Ishikawa (cell line): Measurements from ENCODE around the gene NCBP1.

Experiments used
- CEBPB ChIP-seq: IDR thresholded peaks from 2 replicates; pipeline ENCODE4 v1.6.1; 2012
- CREB1 ChIP-seq: IDR thresholded peaks from 2 replicates; pipeline ENCODE4 v1.6.1; 2012; ENCODE audit warnings: low read depth
- EGR1 ChIP-seq: IDR thresholded peaks from 2 replicates; pipeline ENCODE4 v1.6.1; 2012
- EP300 ChIP-seq: IDR thresholded peaks from 2 replicates; pipeline ENCODE4 v1.6.1; 2012; ENCODE audit warnings: borderline replicate concordance
- FOXM1 ChIP-seq: IDR thresholded peaks from 2 replicates; pipeline ENCODE4 v1.6.1; 2012; ENCODE audit warnings: low read depth, borderline replicate concordance
- MAX ChIP-seq: IDR thresholded peaks from 2 replicates; pipeline ENCODE4 v1.6.1; 2012
- NFIC ChIP-seq: IDR thresholded peaks from 2 replicates; pipeline ENCODE4 v1.6.1; 2012
- RAD21 ChIP-seq: IDR thresholded peaks from 2 replicates; pipeline ENCODE4 v1.6.1; 2012; ENCODE audit warnings: low read depth
- TAF1 ChIP-seq: IDR thresholded peaks from 2 replicates; pipeline ENCODE4 v1.6.1; 2012; ENCODE audit warnings: low read depth, mild to moderate bottlenecking
- TCF12 ChIP-seq: IDR thresholded peaks from 2 replicates; pipeline ENCODE4 v1.6.1; 2012; ENCODE audit warnings: low read depth
- TEAD4 ChIP-seq: IDR thresholded peaks from 2 replicates; pipeline ENCODE4 v1.6.1; 2012
- USF1 ChIP-seq: IDR thresholded peaks from 2 replicates; pipeline ENCODE4 v1.6.1; 2012
- YY1 ChIP-seq: IDR thresholded peaks from 2 replicates; pipeline ENCODE4 v1.6.1; 2012; ENCODE audit warnings: low read depth
- ZBTB7A ChIP-seq: IDR thresholded peaks from 2 replicates; pipeline ENCODE4 v1.6.1; 2012; ENCODE audit warnings: low read depth
- TF ChIP-seq, protein P1 (sequence below): IDR thresholded peaks from 2 replicates; pipeline ENCODE4 v1.6.1; 2012; ENCODE audit warnings: low read depth, mild to moderate bottlenecking

NCBP1 gene

GRCh38 chr9:97640325-97640724 is 6.7 kb downstream of the NCBP1 start:
- TF ChIP-seq TEAD4 (no peak), MAX (no peak), RAD21 (no peak), CREB1 (no peak), FOXM1 (no peak), TAF1 (no peak), EP300 (no peak)

- TF ChIP-seq EP300: no peak
- TF ChIP-seq YY1: no peak
- no peak for TF ChIP-seq TEAD4
- no peak for TF ChIP-seq RAD21
- TF ChIP-seq NFIC: no peak
- TF ChIP-seq, protein P1, sequence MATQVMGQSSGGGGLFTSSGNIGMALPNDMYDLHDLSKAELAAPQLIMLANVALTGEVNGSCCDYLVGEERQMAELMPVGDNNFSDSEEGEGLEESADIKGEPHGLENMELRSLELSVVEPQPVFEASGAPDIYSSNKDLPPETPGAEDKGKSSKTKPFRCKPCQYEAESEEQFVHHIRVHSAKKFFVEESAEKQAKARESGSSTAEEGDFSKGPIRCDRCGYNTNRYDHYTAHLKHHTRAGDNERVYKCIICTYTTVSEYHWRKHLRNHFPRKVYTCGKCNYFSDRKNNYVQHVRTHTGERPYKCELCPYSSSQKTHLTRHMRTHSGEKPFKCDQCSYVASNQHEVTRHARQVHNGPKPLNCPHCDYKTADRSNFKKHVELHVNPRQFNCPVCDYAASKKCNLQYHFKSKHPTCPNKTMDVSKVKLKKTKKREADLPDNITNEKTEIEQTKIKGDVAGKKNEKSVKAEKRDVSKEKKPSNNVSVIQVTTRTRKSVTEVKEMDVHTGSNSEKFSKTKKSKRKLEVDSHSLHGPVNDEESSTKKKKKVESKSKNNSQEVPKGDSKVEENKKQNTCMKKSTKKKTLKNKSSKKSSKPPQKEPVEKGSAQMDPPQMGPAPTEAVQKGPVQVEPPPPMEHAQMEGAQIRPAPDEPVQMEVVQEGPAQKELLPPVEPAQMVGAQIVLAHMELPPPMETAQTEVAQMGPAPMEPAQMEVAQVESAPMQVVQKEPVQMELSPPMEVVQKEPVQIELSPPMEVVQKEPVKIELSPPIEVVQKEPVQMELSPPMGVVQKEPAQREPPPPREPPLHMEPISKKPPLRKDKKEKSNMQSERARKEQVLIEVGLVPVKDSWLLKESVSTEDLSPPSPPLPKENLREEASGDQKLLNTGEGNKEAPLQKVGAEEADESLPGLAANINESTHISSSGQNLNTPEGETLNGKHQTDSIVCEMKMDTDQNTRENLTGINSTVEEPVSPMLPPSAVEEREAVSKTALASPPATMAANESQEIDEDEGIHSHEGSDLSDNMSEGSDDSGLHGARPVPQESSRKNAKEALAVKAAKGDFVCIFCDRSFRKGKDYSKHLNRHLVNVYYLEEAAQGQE: no peak
- TF ChIP-seq TCF12: no peak
- no peak for TF ChIP-seq FOXM1
- no peak for TF ChIP-seq MAX
- no peak for TF ChIP-seq USF1
- no peak for TF ChIP-seq TAF1
- no peak for TF ChIP-seq EGR1
Measured at GRCh38 chr9:97645720-97646119, 12.1 kb downstream of the NCBP1 start.

DNA sequence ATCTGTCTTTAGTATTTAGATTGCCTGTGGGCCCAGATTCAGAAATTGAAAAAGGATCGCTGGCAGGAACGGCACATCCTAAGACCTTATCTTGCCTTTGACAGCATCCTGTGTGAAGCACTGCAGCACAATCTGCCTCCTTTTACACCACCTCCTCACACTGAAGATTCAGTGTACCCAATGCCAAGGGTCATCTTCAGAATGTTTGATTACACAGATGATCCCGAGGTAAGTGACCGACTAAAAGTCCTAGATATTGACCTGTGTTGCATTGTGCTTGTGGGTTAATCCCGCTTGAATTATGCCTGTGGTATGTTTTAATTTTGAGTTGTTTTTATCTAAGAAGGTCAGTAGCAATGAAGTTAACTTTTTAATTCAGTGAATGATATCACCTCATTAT is 14.4 kb downstream of the NCBP1 start:
- TF ChIP-seq CREB1 (no peak), NFIC (no peak), USF1 (no peak), EGR1 (no peak), TCF12 (no peak), MAX (no peak), EP300 (no peak), ZBTB7A (no peak), YY1 (no peak), CEBPB (no peak)
- TF ChIP-seq, protein P1: no peak

DNA sequence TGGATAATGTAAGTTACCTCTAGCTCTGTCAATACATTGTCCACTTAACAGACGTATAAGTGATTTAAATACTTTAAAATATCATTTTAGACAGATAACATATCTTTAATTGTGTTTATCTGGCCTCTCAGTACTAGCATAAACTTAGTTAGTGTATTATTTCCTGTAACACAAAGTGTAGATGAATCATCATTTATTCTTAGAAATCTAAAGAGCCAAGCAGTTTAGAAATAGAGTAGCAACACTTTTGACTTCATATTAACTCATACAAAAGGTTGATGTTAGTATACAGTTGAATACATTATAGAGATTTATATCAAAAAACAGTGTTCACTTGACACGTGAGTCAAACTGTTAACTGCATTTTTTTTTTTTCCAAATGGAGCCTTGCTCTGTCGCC is 18.0 kb downstream of the NCBP1 start:
- TF ChIP-seq TAF1: no peak
- no peak for TF ChIP-seq YY1
- no peak for TF ChIP-seq EGR1
- no peak for TF ChIP-seq USF1
- no peak for TF ChIP-seq NFIC
- TF ChIP-seq RAD21: no peak
- TF ChIP-seq CREB1: no peak
- no peak for TF ChIP-seq TCF12
- no peak for TF ChIP-seq MAX

GRCh38 chr9:97658707-97659106 is 25.1 kb downstream of the NCBP1 start:
- TF ChIP-seq TAF1: no peak
- TF ChIP-seq NFIC: no peak

DNA sequence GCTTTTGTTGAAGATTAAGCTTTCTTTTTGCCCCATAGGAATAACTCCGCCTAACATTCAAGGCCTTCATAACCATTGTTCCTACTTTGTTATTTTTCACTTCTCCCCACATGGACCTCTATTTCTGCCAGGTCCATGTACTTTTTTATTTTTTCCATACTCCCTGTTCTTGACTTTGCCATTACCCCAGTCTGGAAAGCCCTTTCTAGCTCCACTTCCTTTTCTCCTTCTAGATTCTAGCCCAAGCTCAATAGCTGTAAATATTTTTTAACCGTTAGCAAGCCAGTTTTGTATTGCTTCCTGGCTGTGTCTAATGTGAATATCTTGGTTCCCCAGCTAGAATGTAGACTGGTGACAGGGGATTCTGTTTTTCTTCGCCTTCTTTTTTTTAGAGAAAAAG is 26.1 kb downstream of the NCBP1 start:
- TF ChIP-seq TCF12 (no peak), CREB1 (no peak), EGR1 (no peak), RAD21 (no peak), ZBTB7A (no peak), TAF1 (no peak)
- TF ChIP-seq, protein P1: no peak
